ENCODE results near the gene ACAA2.

ACAA2 gene

GRCh38 chr18:49744376-49745008, 68.8 kb downstream of the ACAA2 start:
- Histone ChIP-seq H3K9me3 (ENCODE audit: control insufficient read depth, low read depth, low read length) (no peaks in the 10 kb centered on the region), H3K36me3 (ENCODE audit: control insufficient read depth, low read depth, low read length) (no peaks in the 10 kb centered on the region), H3K9ac (ENCODE audit: low read length) (no peak overlapping the region), H3K4me1 (ENCODE audit: control insufficient read depth, low read depth, low read length) (no peaks in the 10 kb centered on the region), H3K27me3 (ENCODE audit: control insufficient read depth, insufficient read depth, low read length) (no peaks in the 10 kb centered on the region), H3K4me3 (ENCODE audit: low read length) (no peak overlapping the region), H3K27ac (ENCODE audit: low read length) (no peak overlapping the region)

- Histone ChIP-seq H3K4me1 (ENCODE audit: control insufficient read depth, low read depth, low read length) (no peaks in the 10 kb centered on the region), H3K9me3 (ENCODE audit: control insufficient read depth, low read depth, low read length) (no peaks in the 10 kb centered on the region), H3K36me3 (ENCODE audit: control insufficient read depth, low read depth, low read length) (no peaks in the 10 kb centered on the region), H3K4me3 (ENCODE audit: low read length) (no peak overlapping the region), H3K9ac (ENCODE audit: low read length) (no peak overlapping the region), H3K27ac (ENCODE audit: low read length) (no peak overlapping the region), H3K27me3 (ENCODE audit: control insufficient read depth, insufficient read depth, low read length) (no peaks in the 10 kb centered on the region)
These were observed 70.2 kb downstream of the ACAA2 start for GRCh38 chr18:49743117-49743567.

GRCh38 chr18:49742316-49743116, 70.8 kb downstream of the ACAA2 start:
- no peak overlapping the region for H3K27ac ChIP-seq (ENCODE audit: low read length)
- H3K4me1 ChIP-seq (ENCODE audit: control insufficient read depth, low read depth, low read length), result no peaks in the 10 kb centered on the region
- H3K27me3 ChIP-seq (ENCODE audit: control insufficient read depth, insufficient read depth, low read length), result no peaks in the 10 kb centered on the region
- H3K9me3 ChIP-seq (ENCODE audit: control insufficient read depth, low read depth, low read length), result no peaks in the 10 kb centered on the region
- H3K36me3 ChIP-seq (ENCODE audit: control insufficient read depth, low read depth, low read length), result no peaks in the 10 kb centered on the region
- no peak overlapping the region for H3K9ac ChIP-seq (ENCODE audit: low read length)
- no peak overlapping the region for H3K4me3 ChIP-seq (ENCODE audit: low read length)

- H3K27me3 ChIP-seq (ENCODE audit: control insufficient read depth, insufficient read depth, low read length), result no peaks in the 10 kb centered on the region
- no peak overlapping the region for H3K9ac ChIP-seq (ENCODE audit: low read length)
- H3K27ac ChIP-seq (ENCODE audit: low read length), result no peak overlapping the region
- no peak overlapping the region for H3K4me3 ChIP-seq (ENCODE audit: low read length)
- no peaks in the 10 kb centered on the region for H3K9me3 ChIP-seq (ENCODE audit: control insufficient read depth, low read depth, low read length)
- no peaks in the 10 kb centered on the region for H3K4me1 ChIP-seq (ENCODE audit: control insufficient read depth, low read depth, low read length)
- no peaks in the 10 kb centered on the region for H3K36me3 ChIP-seq (ENCODE audit: control insufficient read depth, low read depth, low read length)
These were observed 74.1 kb downstream of the ACAA2 start for GRCh38 chr18:49739275-49739674.

- H3K9ac ChIP-seq (ENCODE audit: low read length), result no peak overlapping the region
- H3K27ac ChIP-seq (ENCODE audit: low read length), result no peak overlapping the region
- H3K4me1 ChIP-seq (ENCODE audit: control insufficient read depth, low read depth, low read length), result no peaks in the 10 kb centered on the region
- no peak overlapping the region for H3K4me3 ChIP-seq (ENCODE audit: low read length)
- H3K9me3 ChIP-seq (ENCODE audit: control insufficient read depth, low read depth, low read length), result no peaks in the 10 kb centered on the region
- no peaks in the 10 kb centered on the region for H3K36me3 ChIP-seq (ENCODE audit: control insufficient read depth, low read depth, low read length)
- H3K27me3 ChIP-seq (ENCODE audit: control insufficient read depth, insufficient read depth, low read length), result no peaks in the 10 kb centered on the region
These were observed 74.6 kb downstream of the ACAA2 start for GRCh38 chr18:49738721-49739120.

- H3K4me3 ChIP-seq (ENCODE audit: low read length), result no peak overlapping the region
These were observed 78.5 kb downstream of the ACAA2 start for GRCh38 chr18:49734836-49735235.

GRCh38 chr18:49733896-49734585, 79.3 kb downstream of the ACAA2 start:
- Histone ChIP-seq H3K4me1 (ENCODE audit: control insufficient read depth, low read depth, low read length) (peaks cover 14% of the 10 kb centered on the region), H3K27me3 (ENCODE audit: control insufficient read depth, insufficient read depth, low read length) (no peaks in the 10 kb centered on the region), H3K36me3 (ENCODE audit: control insufficient read depth, low read depth, low read length) (no peaks in the 10 kb centered on the region), H3K27ac (ENCODE audit: low read length) (no peak overlapping the region), H3K9me3 (ENCODE audit: control insufficient read depth, low read depth, low read length) (no peaks in the 10 kb centered on the region), H3K4me3 (ENCODE audit: low read length) (no peak overlapping the region), H3K9ac (ENCODE audit: low read length) (no peak overlapping the region)

More at GRCh38 chr18:49734836-49735235, 78.5 kb downstream of the ACAA2 start:
- no peak overlapping the region for H3K9ac ChIP-seq (ENCODE audit: low read length)
- peaks cover 14% of the 10 kb centered on the region for H3K4me1 ChIP-seq (ENCODE audit: control insufficient read depth, low read depth, low read length)
- H3K27ac ChIP-seq (ENCODE audit: low read length), result no peak overlapping the region
- H3K27me3 ChIP-seq (ENCODE audit: control insufficient read depth, insufficient read depth, low read length), result no peaks in the 10 kb centered on the region
- H3K9me3 ChIP-seq (ENCODE audit: control insufficient read depth, low read depth, low read length), result no peaks in the 10 kb centered on the region
- no peaks in the 10 kb centered on the region for H3K36me3 ChIP-seq (ENCODE audit: control insufficient read depth, low read depth, low read length)

GRCh38 chr18:49733321-49733720, 80.0 kb downstream of the ACAA2 start:
- Histone ChIP-seq H3K4me1 (ENCODE audit: control insufficient read depth, low read depth, low read length) (peaks cover 14% of the 10 kb centered on the region), H3K36me3 (ENCODE audit: control insufficient read depth, low read depth, low read length) (no peaks in the 10 kb centered on the region), H3K27ac (ENCODE audit: low read length) (no peak overlapping the region), H3K27me3 (ENCODE audit: control insufficient read depth, insufficient read depth, low read length) (no peaks in the 10 kb centered on the region), H3K9ac (ENCODE audit: low read length) (no peak overlapping the region), H3K4me3 (ENCODE audit: low read length) (no peak overlapping the region), H3K9me3 (ENCODE audit: control insufficient read depth, low read depth, low read length) (no peaks in the 10 kb centered on the region)

Measured in iPS-18a (cell line).